C4-2B (cell line): ENCODE results near the gene KRTAP4-8.
"Not testable (repeated sequence)": the region's sequence is repeated elsewhere in the genome, so short reads cannot be mapped to it uniquely, and the experiment has no call there.

Experiments used
- H3K27ac ChIP-seq: fragments of 450-650 bp; 2 replicates; pipeline ENCODE4 v1.5.1; 2017
- CTCF ChIP-seq: fragments of 450-650 bp; conservative IDR thresholded peaks from 2 replicates; pipeline ENCODE4 v1.5.1; 2017; ENCODE audit warnings: mild to moderate bottlenecking
- ZFX ChIP-seq: fragments of 450-650 bp; IDR thresholded peaks from 2 replicates; pipeline ENCODE4 v1.6.1; 2017

KRTAP4-8 gene

DNA sequence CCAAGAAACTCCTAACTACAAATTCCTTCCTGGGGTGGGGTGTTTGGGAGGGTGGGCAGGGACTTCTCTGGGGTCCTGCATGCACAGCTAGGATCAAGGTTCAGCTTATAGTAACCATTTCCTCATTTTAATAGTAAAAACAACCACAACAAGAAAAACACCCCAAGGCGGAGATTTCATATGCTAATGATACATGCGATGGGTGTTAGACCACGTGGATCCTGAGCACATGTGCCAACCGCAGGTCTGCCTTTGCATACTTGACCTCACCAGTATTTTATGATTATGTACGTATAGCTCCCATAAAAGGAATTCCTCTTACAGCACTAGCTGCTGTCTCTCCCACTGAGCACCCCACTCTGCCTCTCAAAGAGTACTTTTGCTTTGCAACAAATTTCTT is 18.4 kb upstream of the KRTAP4-8 start:
- TF ChIP-seq CTCF (no peak), ZFX (no peak)
- no peak overlapping the region for H3K27ac ChIP-seq

GRCh38 chr17:41111151-41111885 is 13.4 kb upstream of the KRTAP4-8 start:
- TF ChIP-seq ZFX: no peak
- TF ChIP-seq CTCF: no peak
- no peak overlapping the region for H3K27ac ChIP-seq

GRCh38 chr17:41108728-41109386 is 10.9 kb upstream of the KRTAP4-8 start:
- H3K27ac ChIP-seq: not testable (repeated sequence)

DNA sequence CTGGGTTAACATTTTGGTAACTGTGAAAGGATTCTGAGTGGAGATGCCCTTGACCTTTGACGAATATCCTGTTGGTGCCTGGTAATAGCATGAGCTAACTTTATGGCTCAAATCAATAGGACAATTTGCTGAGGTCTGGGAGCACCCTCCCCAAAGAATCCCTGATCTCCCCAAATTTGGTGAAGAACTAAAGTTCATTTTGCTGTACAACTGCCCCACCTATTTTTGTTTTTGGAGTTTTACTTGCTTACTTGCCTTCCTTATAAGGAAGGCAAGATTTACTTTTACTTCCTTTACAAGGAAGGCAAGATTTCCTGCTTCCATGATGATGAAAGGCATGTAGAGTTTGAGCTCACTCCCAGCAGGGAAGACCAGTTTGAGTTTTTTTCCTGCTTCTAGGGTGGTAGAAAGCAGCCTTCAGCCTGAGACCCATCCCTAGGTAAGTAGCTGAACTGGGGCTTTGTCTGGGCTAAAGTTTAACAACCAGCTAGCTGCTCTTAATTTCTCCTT is 10.1 kb upstream of the KRTAP4-8 start:
- no peak overlapping the region for H3K27ac ChIP-seq
- no peak for TF ChIP-seq ZFX
- TF ChIP-seq CTCF: no peak

DNA sequence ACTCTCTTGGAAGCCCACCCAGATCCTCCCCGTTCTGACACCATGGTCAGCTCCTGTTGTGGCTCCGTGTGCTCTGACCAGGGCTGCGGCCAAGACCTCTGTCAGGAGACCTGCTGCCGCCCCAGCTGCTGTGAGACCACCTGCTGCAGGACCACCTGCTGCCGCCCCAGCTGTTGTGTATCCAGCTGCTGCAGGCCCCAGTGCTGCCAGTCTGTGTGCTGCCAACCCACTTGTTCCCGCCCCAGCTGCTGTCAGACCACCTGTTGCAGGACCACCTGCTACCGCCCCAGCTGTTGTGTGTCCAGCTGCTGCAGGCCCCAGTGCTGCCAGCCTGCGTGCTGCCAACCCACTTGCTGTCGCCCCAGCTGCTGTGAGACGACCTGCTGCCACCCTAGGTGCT is 7.4 kb upstream of the KRTAP4-8 start, which contains the start of gene KRTAP4-9:
Gene KRTAP4-9 (plus strand): TSS at position 43 of the 400 bp plus-strand sequence. CDS start 0 bp downstream, at position 43.
- not testable (repeated sequence) for H3K27ac ChIP-seq

DNA sequence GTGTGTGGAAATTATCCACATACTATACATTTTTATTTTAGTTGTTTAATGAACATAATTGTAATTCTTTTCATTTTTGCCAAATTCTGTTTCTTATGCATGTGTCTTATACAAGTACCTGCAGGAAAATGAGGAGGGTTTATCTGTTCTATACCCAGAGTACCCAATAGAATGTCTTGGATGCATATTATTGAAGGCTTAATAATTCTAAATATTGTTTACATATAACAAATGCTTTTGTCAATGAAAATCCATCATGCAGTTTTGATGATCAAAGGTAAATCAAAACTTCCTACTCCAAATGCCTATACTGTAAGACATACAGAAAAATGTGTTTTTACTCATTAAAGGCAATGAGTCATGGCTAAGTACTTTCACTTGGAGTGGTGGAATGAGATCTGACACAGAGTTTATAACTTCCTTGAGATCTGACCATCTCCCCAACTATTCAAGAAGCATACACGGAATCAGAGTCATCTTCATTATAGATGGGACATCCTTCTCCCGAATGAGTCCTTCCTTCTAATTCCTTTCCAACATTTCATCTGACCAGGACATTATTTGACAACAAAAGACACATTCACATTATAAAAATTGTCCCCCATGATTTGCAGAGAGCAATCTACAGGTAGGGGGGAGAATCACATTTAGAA is 6.6 kb upstream of the KRTAP4-8 start:
- not testable (repeated sequence) for H3K27ac ChIP-seq

- no peak overlapping the region for H3K27ac ChIP-seq
- no peak for TF ChIP-seq CTCF
- TF ChIP-seq ZFX: no peak
Observed at GRCh38 chr17:41103896-41104295, 6.0 kb upstream of the KRTAP4-8 start.

DNA sequence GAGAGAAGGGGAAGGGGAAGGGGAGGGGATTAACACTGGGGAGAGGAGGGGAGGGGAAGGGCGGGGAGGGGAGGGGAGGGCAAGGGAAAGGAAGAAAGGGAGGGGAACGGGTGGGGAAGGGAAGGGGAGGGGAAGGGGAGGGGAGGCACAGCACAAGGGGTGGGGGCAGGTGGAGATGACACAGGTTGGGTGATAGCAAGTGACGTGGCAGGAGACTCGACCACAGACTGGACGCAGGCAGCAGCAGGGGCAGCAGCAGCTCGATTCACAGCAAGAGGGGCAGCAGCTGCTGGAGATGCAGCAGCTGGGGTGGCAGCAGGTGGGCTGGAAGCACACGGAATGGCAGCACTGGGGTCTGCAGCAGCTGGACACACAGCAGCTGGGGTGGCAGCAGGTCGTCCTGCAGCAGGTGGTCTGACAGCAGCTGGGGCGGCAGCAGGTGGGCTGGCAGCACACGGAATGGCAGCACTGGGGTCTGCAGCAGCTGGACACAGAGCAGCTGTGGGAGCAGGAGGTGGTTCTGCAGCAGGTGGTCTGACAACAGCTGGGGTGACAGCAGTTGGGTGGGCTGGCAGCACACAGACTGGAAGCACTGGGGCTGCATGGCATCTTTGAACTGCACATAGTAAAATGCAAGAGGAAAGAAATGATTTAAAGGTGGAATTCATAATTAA is 3.8 kb upstream of the KRTAP4-8 start, which contains the start of gene KRTAP4-16:
Gene KRTAP4-16 (minus strand): TSS at position 624 of the 674 bp plus-strand sequence. CDS start 0 bp downstream, at position 624.
- no peak for TF ChIP-seq CTCF
- no peak for TF ChIP-seq ZFX
- no peak within 1 kb of the TSS for H3K27ac ChIP-seq

GRCh38 chr17:41099682-41100480 is 1.9 kb upstream of the KRTAP4-8 start:
- H3K27ac ChIP-seq: not testable (repeated sequence)
